DMS53 treated with DMSO at 0.1 percent for 48 hours (cell line): ENCODE measurements around the gene MYOZ3.

Source experiments
- DNase-seq: peaks from one replicate; lab custom pipeline; 2025; ENCODE audit not compliant: unreplicated experiment; lab: John Stamatoyannopoulos, UW

Gene MYOZ3

GRCh38 chr5:150642567-150642927 is 18.5 kb upstream of the MYOZ3 start:
- DNase-seq, result no peak

GRCh38 chr5:150642991-150643710 is 17.9 kb upstream of the MYOZ3 start:
- DNase-seq, result no peak

GRCh38 chr5:150644058-150644457 is 17.0 kb upstream of the MYOZ3 start:
- no peak for DNase-seq

GRCh38 chr5:150644514-150644913 is 16.5 kb upstream of the MYOZ3 start:
- no peak for DNase-seq

GRCh38 chr5:150645070-150645700 is 15.9 kb upstream of the MYOZ3 start:
- no peak for DNase-seq

DNA sequence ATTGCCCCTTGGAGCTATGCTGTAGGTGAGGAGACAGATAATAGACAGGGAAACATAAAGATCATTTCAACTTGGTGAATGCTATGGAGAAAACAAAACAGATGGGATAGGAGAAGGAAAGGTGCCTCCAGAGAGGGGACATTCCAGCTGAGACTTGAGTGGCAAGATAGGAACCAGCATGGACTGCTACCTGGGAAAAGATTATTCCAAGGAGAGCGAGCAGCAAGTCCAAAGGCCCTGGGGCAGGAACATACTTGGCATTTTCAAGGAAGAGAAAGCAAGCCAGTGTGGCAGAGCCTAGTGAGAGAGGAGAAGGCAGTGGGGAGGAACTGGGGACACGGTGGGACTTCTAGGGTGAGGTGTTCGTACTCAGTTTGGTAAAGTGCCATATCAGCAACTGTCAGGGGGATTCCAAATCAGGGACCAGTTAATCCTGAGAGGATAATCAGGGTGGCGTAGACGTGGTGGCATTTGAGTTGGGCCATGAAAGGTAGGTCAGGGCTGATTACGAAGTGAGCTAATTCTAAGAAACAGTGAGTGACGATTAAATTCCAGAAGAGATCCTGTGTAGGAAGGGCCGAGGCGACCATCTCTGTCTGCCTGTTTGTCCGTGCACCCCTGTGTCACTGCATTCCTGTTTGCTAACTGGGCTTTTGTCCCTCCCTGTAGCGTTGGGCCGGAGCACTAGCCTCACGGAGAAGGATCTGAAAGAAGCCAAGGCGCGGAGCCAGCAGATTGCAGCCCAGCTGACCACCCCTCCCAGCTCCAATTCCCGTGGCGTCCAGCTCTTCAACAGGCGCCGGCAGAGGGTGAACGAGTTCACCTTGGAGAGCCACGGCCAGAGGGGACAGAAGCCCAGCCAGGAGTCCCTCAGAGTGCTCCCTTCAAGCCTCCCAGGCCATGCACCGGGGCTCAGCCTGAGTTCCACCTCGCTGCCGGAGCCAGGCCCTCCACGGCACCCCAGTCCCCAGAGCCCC is 13.5 kb upstream of the MYOZ3 start:
- no peak for DNase-seq

DNA sequence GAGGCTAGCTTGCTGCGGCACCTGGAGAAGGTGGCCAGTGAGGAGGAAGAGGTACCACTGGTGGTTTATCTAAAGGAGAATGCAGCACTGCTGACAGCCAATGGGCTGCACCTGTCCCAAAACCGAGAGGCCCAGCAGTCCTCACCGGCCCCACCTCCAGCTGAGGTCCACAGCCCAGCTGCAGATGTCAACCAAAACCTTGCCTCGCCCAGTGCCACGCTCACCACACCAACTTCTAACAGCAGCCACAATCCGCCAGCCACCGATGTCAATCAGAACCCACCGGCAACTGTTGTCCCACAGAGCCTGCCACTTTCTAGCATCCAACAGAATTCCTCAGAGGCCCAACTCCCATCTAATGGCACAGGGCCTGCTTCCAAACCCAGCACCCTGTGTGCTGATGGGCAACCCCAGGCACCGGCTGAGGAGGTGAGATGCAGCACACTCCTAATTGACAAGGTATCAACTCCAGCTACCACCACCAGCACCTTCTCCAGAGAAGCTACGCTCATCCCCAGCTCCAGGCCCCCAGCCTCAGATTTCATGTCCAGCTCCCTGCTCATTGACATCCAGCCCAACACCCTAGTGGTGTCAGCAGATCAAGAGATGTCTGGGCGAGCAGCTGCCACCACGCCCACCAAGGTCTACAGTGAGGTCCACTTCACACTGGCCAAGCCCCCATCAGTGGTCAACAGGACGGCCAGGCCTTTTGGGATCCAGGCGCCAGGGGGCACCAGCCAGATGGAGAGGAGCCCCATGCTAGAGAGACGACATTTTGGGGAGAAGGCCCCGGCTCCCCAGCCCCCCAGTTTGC is 12.6 kb upstream of the MYOZ3 start:
- no peak for DNase-seq

- DNase-seq, result no peak
These were observed 11.7 kb upstream of the MYOZ3 start for GRCh38 chr5:150649108-150650020.

DNA sequence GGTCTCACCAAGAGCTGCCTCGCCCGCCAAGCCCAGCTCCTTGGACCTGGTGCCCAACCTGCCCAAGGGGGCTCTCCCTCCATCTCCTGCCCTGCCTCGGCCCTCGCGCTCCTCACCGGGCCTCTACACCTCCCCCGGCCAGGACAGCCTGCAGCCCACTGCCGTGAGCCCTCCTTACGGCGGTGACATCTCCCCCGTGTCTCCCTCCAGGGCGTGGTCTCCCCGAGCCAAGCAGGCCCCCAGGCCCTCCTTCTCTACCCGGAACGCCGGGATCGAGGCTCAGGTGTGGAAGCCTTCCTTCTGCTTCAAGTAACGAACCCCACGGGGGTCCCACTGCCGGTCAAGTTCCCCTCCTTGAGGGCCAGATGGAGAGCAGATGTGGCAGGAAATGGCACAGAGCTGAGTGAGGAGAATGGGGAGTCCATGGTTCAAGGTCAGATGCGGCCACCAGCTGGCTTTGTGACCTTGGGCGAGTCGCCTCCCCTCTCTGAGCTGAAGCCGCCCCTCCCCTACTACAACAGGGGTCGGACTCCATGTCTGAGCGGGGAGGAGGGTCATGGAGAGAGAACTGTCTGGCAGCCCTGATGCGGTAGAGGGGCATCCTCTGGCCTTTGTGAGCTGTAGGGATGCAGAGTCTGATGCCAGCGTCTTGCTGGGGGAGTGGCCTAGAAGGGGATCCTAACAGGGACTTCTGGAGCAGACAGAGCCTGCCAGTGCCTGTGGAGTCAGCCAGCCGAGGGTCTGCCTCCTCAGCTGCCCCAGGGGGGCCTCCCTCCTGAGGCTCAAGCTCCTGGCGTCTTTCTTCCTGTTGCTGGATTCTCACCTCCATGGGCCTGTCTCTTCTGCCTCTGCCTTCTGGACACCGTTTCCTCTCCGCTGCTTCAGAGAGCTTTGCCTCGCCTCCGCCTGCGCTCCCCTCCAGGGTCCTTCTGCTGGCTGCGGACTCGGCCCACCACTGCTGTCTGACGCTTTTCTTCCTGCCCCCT is 10.7 kb upstream of the MYOZ3 start:
- no peak for DNase-seq

DNA sequence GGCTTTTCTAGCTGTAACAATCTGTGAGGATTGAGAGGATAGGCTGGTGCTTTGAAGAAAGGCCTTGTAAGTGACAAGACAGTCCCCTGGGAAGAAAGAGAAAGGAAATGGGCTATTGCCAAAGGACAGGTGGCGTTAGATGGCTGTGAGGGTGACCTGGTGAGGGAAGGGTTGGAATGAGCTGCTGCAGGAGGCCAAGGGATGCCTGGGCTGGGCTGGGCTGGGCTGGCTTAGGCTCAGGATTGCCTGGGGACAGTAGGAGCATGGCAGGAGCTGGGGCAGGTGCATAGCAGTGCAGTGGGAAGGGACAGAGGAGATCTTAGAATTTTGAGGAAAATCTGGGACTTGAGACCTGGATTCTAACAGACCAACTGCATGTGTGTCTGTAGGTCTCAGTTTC is 9.7 kb upstream of the MYOZ3 start:
- DNase-seq, result no peak

- DNase-seq, result no peak
These were observed 9.0 kb upstream of the MYOZ3 start for GRCh38 chr5:150651924-150652671.

DNA sequence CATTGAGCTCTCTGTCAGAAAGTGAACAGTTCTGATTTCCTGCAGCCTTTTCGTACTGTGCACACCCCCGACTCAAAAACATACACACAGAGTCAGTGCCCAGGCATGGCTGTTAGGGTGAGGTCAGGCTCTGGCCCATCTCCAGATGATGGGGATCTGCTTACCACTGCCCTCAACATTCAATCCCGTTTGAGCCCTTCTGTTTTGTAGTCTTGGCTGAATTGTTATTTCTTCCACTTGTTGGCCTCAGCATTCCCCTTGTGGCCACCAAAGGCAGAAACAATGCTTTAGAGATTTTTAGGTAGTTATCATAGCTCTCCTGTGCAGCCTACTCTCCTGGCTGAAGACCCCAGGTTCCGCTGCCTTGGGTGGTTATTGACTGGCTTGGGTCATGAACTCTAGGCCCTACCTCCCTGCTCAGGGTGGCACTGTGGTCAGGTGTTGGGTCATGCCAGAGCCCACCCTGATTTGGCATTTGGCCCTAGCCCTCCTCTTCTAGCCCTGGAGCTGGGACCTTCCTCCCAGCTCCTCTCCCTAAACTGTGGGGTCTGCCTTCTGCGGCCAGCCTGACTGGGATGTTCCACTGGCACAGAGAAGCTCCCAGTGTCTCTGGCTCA is 7.8 kb upstream of the MYOZ3 start:
- no peak for DNase-seq

DNA sequence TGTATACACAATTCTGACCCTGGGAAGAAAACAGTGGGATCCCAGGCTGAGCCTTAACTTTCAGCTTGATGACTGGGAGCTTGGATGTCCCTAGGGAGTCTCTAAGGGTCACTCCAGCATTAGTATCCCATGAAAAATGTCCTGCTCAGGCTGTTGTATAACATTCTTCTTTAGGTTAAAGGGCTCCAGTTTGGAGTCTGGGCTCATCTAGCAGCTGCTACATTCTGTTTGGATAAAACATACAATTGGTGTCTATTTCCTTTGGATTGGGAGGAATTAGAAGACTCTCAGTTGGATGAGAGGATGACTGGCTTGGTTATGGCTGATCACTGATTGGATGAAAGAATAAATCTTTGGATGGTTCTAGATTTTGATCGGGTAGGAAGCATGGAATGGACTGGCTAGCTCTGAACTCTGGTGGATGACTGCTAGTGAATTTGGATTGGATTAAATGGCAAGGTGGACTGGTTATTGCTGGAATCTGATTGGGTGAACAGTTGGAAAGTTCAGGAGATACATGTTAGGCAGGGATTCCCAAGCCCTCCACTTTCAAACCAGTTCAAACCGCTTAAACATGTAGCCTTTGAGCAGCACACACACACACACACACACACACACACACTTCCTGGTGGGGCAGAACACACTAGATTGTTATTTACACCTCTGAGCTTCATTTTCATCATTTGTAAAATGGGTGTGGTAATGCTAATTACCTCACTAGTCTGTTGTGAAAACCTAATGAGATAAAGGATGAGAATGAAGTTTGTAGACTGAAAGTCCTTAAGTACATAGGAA is 7.1 kb upstream of the MYOZ3 start:
- DNase-seq, result no peak

GRCh38 chr5:150655221-150655620 is 5.8 kb upstream of the MYOZ3 start:
- no peak for DNase-seq

GRCh38 chr5:150656191-150657132 is 4.6 kb upstream of the MYOZ3 start:
- peak; percentile 49 for DNase-seq

- DNase-seq, result no peak
These were observed 2.9 kb upstream of the MYOZ3 start for GRCh38 chr5:150658121-150658520.
